Measurements from ENCODE around the gene NR3C1.

- no peak for TF ChIP-seq CTCF (conservative IDR thresholded peaks at IDR 0.05; ENCODE audit: low read length)
- TF ChIP-seq EZH2phosphoT487 (IDR thresholded peaks at IDR 0.05; ENCODE audit: borderline replicate concordance) = no peak
These were observed 74.8 kb downstream of the NR3C1 start for GRCh38 chr5:143328589-143329220.

Measured in Loucy (cell line).